Panc1 (cell line): ENCODE results near the gene EIF2S3.

Experiments used
- CTCF ChIP-seq: fragments of 450-650 bp; IDR thresholded peaks from 2 replicates; pipeline ENCODE4 v1.5.1; 2017; ENCODE audit warnings: mild to moderate bottlenecking
- POLR2AphosphoS5 ChIP-seq: IDR thresholded peaks from 2 replicates; pipeline ENCODE4 v1.6.1; 2012; ENCODE audit warnings: mild to moderate bottlenecking, low read depth, low read length, moderate library complexity
- REST ChIP-seq, 2 experiments: IDR thresholded peaks; 2 replicates each; pipeline ENCODE4 v1.6.1; 2011 to 2012; ENCODE audit warnings: low read depth in 2 of 2, control low read depth in 1 of 2, low read length in 1 of 2, mild to moderate bottlenecking in 1 of 2, moderate library complexity in 1 of 2; ENCODE audit not compliant: insufficient read depth in 1 of 2
- SIN3A ChIP-seq: IDR thresholded peaks from 2 replicates; pipeline ENCODE4 v1.6.1; 2012; ENCODE audit warnings: low read depth, mild to moderate bottlenecking, low read length, moderate library complexity, borderline replicate concordance; ENCODE audit not compliant: insufficient read depth

DNA sequence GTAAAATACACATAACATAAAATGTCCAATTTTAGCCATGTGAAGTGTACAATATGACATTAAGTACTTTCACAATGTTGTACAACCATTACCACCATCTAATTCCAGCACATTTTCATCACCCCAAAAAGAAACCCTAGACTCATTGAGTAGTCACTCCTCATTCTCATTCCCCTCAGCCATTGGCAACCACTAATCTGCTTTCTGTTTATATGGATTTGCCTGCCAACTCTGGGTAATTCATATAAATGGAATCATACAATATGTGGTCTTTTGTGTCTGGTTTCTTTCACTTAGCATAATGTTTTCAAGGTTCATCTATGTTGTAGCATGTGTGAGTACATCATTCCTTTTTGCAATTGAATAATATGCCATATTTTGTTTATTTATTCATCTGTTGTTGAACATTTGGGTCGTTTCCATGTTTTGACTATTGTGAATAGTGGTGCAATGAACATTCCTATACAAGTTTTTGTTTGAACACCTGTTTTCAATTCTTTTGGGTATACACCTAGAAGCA is 43.0 kb downstream of the EIF2S3 start:
- no peak for TF ChIP-seq CTCF
- no peak for TF ChIP-seq SIN3A
- no peak for TF ChIP-seq POLR2AphosphoS5
- no peak for TF ChIP-seq REST (IDR thresholded peaks at IDR 0.05; ENCODE audit: insufficient read depth in 1 of 2, low read depth in 2 of 2, low read length in 1 of 2)
